K562 (cell line): Measurements from ENCODE around the gene TXNL4A. TPM values are rescaled to one million over a fixed set of nuclear protein-coding genes. Genes with fewer than 3 reads are reported as not detected.
A peak's percentile ranks its signal among the peaks of the same experiment; 100 is the strongest.

Experiments used
- ATAC-seq: fragments of 200-7000 bp; cut with Tn5 transposase; 3 replicates; pipeline ENCODE4 v1.9.1; 2020; ENCODE audit warnings: moderate library complexity
- BruUV-seq: library from RNA; stranded (reverse); fragments of 400-500 nt; replicated peaks from 2 replicates; lab custom pipeline; 2021; lab: Mats Ljungman, UMichigan
- CTCF ChIA-PET: fragments of 300-600 bp; formaldehyde crosslinking; extraction: SDS; loops from one replicate; lab custom pipeline; 2021; ENCODE audit warnings: low intra/inter-chr PET ratio; lab: Yijun Ruan, JAX
- POLR2A ChIA-PET: fragments of 300-600, 350-650 bp; sonication (Branson Sonifier 250); formaldehyde crosslinking; extraction: SDS; loops from one replicate; lab custom pipeline; 2021; ENCODE audit warnings: antibody characterized with exemption, inconsistent platforms; lab: Yijun Ruan, JAX
- DNase-seq, 4 experiments: peaks; one replicate each; pipeline versions ENCODE4 v3.0.0 to v3.0.0-alpha.2; 2011 to 2018; ENCODE audit warnings: low spot score in 3 of 4, mixed read lengths in 3 of 4; ENCODE audit errors: extremely low read depth in 1 of 4
- FAIRE-seq: peaks from 2 replicates; lab custom pipeline; 2011; peaks lifted over from hg19 to GRCh38; lab: Jason Lieb, UNC
- H2AFZ ChIP-seq: 2 replicates; pipeline ENCODE4 v1.6.0; 2011; ENCODE audit warnings: low read depth, low read length, control low read depth, inconsistent platforms
- H3K27ac ChIP-seq: fragments of 200-600 bp; 3 replicates; pipeline ENCODE4 v1.8.0; 2011; ENCODE audit warnings: low read depth, mild to moderate bottlenecking, control low read depth, inconsistent platforms, low read length, moderate library complexity, mixed read lengths; ENCODE audit errors: extremely low read depth
- H3K27me3 ChIP-seq, 2 experiments: fragments of 300-600 bp in 1 of 2; 2 replicates in 1 of 2; 3 replicates in 1 of 2; pipeline versions ENCODE4 v1.6.0 to v1.8.0; 2011; ENCODE audit warnings: inconsistent platforms in 2 of 2, low read length in 2 of 2, mild to moderate bottlenecking in 1 of 2, mixed read lengths in 1 of 2, moderate library complexity in 1 of 2; ENCODE audit not compliant: control insufficient read depth in 2 of 2, insufficient read depth in 2 of 2
- H3K36me3 ChIP-seq: fragments of 300-600 bp; 3 replicates; pipeline ENCODE4 v1.8.0; 2011; ENCODE audit warnings: mild to moderate bottlenecking, low read length, inconsistent platforms; ENCODE audit not compliant: control insufficient read depth, insufficient read depth
- H3K4me1 ChIP-seq, 2 experiments: fragments of 200-600 bp in 1 of 2; replicated peaks in 1 of 2; 2 replicates in 1 of 2; 3 replicates in 1 of 2; pipeline versions ENCODE4 v1.5.1 to v1.8.0; 2011; ENCODE audit warnings: inconsistent platforms in 2 of 2, low read length in 2 of 2, mild to moderate bottlenecking in 1 of 2, mixed read lengths in 1 of 2, moderate library complexity in 1 of 2; ENCODE audit not compliant: control insufficient read depth in 2 of 2, insufficient read depth in 2 of 2
- H3K4me2 ChIP-seq: 2 replicates; pipeline ENCODE4 v1.6.1; 2011; ENCODE audit warnings: low read length, control low read depth, inconsistent platforms, mixed read lengths; ENCODE audit not compliant: insufficient read depth
- H3K4me3 ChIP-seq: fragments of 200-600 bp; sonication (generic), shearing (Covaris generic); 2 replicates; pipeline ENCODE4 v1.5.1; 2016; ENCODE audit warnings: control low read depth, inconsistent platforms
- H3K79me2 ChIP-seq: fragments of 200-600 bp; 3 replicates; pipeline ENCODE4 v1.8.0; 2011; ENCODE audit warnings: low read length, inconsistent platforms; ENCODE audit not compliant: control insufficient read depth, insufficient read depth
- H3K9ac ChIP-seq, 2 experiments: 2 replicates each; pipeline versions ENCODE4 v1.6.0 to v1.6.1; 2011; ENCODE audit warnings: low read depth in 2 of 2, low read length in 2 of 2, control low read depth in 1 of 2, inconsistent platforms in 1 of 2, mild to moderate bottlenecking in 1 of 2, mixed read lengths in 1 of 2; ENCODE audit not compliant: insufficient read depth in 1 of 2
- H3K9me1 ChIP-seq: one replicate; pipeline ENCODE4 v1.6.0; 2011; ENCODE audit warnings: inconsistent platforms, mild to moderate bottlenecking, low read length, moderate library complexity; ENCODE audit not compliant: control insufficient read depth, insufficient read depth
- H3K9me3 ChIP-seq: replicated peaks from 2 replicates; pipeline ENCODE4 v1.5.1; 2011; ENCODE audit warnings: low read depth, low read length, inconsistent platforms; ENCODE audit not compliant: control insufficient read depth, insufficient read depth
- H4K20me1 ChIP-seq: replicated peaks from 2 replicates; pipeline ENCODE4 v1.6.1; 2011; ENCODE audit warnings: low read length, inconsistent platforms, mixed read lengths; ENCODE audit not compliant: control insufficient read depth, insufficient read depth
- HNRNPH1 ChIP-seq: fragments of 200-400 bp; formaldehyde crosslinking; optimal IDR thresholded peaks from 2 replicates; pipeline ENCODE3; 2017; ENCODE audit warnings: low read depth, mild to moderate bottlenecking, low read length, moderate library complexity
- NCOA2 ChIP-seq, 2 experiments: fragments of 450-650 bp; IDR thresholded peaks; 2 replicates each; pipeline ENCODE4 v1.6.1; 2018; ENCODE audit warnings: mild to moderate bottlenecking in 2 of 2, moderate library complexity in 1 of 2; ENCODE audit not compliant: partially characterized antibody in 2 of 2
- NUFIP1 ChIP-seq: fragments of 450-650 bp; IDR thresholded peaks from 2 replicates; pipeline ENCODE4 v1.6.1; 2018; ENCODE audit not compliant: partially characterized antibody
- SPI1 ChIP-seq: IDR thresholded peaks from 2 replicates; pipeline ENCODE4 v1.6.1; 2011; ENCODE audit warnings: low read depth, low read length, control low read depth, borderline replicate concordance
- TBP ChIP-seq: optimal IDR thresholded peaks from 2 replicates; pipeline ENCODE3; 2011; ENCODE audit warnings: low read depth, low read length, improper control_type of control experiment
- ZNF121 ChIP-seq: sonication (generic); formaldehyde crosslinking; conservative IDR thresholded peaks from 2 replicates; pipeline ENCODE4 v1.8.0; 2022; ENCODE audit warnings: missing genetic modification reagents
- WGBS: fragments of 100-300 bp; shearing (Covaris generic); methylation state at CpG from one replicate; pipeline ENCODE4 v1.1.6; 2016; ENCODE audit warnings: low coverage, mixed read lengths; ENCODE audit not compliant: insufficient coverage; ENCODE audit errors: missing lambda C conversion rate; 5-methylcytosine and 5-hydroxymethylcytosine counted together
- in situ Hi-C: fragments of 300-500 bp; cut with MboI; formaldehyde crosslinking; loops from 4 replicates; pipeline ENCODE4 v1.15.0; 2018; ENCODE audit warnings: inconsistent platforms, mixed read lengths
- intact Hi-C: fragments of 100-400 bp; cut with micrococcal nuclease; formaldehyde crosslinking; loops from 2 replicates; pipeline ENCODE4 v1.14.2; 2022
- polyA plus RNA-seq, 8 experiments: library from polyadenylated mRNA; depleted of rRNA in 4 of 8; stranded (reverse) in 5 of 8; unstranded in 3 of 8; fragments of >200 nt; fragmentation: Nextera tagmentation in 2 of 8; fragmentation: Illumina TruSeq in 1 of 8; extraction: Ambion mirVana in 2 of 8; extraction: Trizol in 1 of 8; gene quantifications; 2 replicates each; pipeline versions ENCODE4 v1.2.1 to v1.2.3, GENCODE V29; 2011 to 2014; ENCODE audit warnings: inconsistent platforms in 1 of 8, missing spikeins in 1 of 8
- total RNA-seq, 7 experiments: library from RNA; depleted of rRNA in 6 of 7; stranded (reverse); fragments of >200 nt in 6 of 7; fragmentation: Illumina TruSeq in 2 of 7; extraction: Trizol in 2 of 7; gene quantifications; 2 replicates each; pipeline versions ENCODE4 v1.2.1 to v1.2.3, GENCODE V29; 2011 to 2021; ENCODE audit warnings: low replicate concordance in 1 of 7

TXNL4A gene
- total and polyA plus RNA-seq, 9 of the 15 experiments (the other 6 are each of a cell fraction or from before 2014, with no cell fraction given), result 27.0 to 132 (median 87.5) TPM

GRCh38 chr18:79949697-79950487 is 38.5 kb downstream of the TXNL4A start:
- no peaks in the 10 kb centered on the region for H3K9me1 ChIP-seq
- TSS peak; percentile 51 for BruUV-seq
- H3K9me3 ChIP-seq, result no peaks in the 10 kb centered on the region
- in situ Hi-C loops, result no loop called here
- peaks cover 7% of the 10 kb centered on the region for H4K20me1 ChIP-seq
- TF ChIP-seq TBP (peak; percentile 36), NCOA2 (IDR thresholded peaks at IDR 0.05; ENCODE audit: partially characterized antibody in 2 of 2) (no peak), HNRNPH1 (no peak), SPI1 (peak; percentile 67; the same call in 1 of the 2 replicates), ZNF121 (CRISPR knock-in tag) (peak; percentile 75), NUFIP1 (no peak)
- H3K79me2 ChIP-seq, result peaks cover 8% of the 10 kb centered on the region; the same call in 1 of the 3 replicates
- peak overlapping the region in 1 of 2 experiments; percentile 89; a peak in 2 of 4 replicates for H3K9ac ChIP-seq
- ATAC-seq (no peak), DNase-seq (no peak), FAIRE-seq (peak; percentile 59)
- H3K4me2 ChIP-seq, result 0 out of 2 replicates have a peak overlapping the region, but pooled peaks have one; percentile 58
- ChIA-PET POLR2A (interaction anchor here (0.6 to 0.9 kb wide), 2 partner anchors 12 to 297 kb away, joined by 3 read pairs; no protein-coding TSS in a partner anchor), CTCF (no interaction called here)
- H3K27me3 ChIP-seq, result no peaks in the 10 kb centered on the region
- no peaks in the 10 kb centered on the region for H3K36me3 ChIP-seq
- intact Hi-C loops, result no loop called here
- WGBS, result 44% methylated on average over 6 of the region's 12 CpGs
- peak overlapping the region; percentile 52; the same call in 1 of the 2 replicates for H3K4me3 ChIP-seq
- no peak overlapping the region for H2AFZ ChIP-seq
- peaks cover 6 to 38% of the 10 kb centered on the region in 2 experiments; a peak in 4 of 5 replicates for H3K4me1 ChIP-seq
- H3K27ac ChIP-seq, result no peak overlapping the region
